GM19023 (cell line): Measurements from ENCODE around the gene KICS2.

Experiments used
- ATAC-seq: cut with Tn5 transposase; IDR thresholded peaks from one replicate; pipeline ENCODE4 v1.9.1; 2021; ENCODE audit warnings: mild to moderate bottlenecking, moderate library complexity; ENCODE audit not compliant: unreplicated experiment

Gene KICS2

DNA sequence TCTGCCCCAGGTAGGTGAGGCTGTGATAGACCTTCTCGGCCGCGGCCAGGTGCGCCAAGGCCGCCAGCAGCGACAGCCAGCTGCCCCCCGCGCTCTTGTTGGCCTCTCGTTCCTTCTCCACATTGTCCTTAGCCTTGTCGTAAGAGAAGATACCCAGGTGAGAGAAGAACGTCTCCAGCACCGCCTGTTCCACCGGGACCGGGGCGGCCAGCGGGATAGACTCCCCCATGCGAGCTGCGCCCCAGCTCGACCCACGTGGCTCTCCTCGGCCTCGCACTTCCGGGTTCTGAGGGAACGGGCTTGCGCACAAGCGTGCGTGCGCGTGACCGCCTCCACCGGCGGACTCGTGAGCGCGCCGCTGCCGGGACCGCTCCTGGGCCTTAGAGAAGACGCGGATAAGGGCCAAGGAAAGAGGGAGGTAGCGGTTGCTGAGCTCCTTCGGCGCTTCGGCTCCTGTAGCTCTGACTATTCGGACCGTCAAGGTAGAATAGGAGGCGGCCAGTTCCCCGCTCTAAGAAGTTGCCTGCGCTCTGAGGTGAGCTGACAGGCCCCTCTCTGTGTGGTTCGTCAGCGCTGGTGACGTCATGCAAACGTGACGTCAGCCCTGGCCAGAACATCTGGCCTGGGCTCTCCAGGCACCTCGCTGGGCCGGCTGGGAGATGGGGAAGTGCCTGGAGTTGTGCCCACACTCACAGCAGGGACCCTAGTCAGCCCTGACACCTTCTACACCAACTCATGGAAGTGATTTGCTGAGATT lies at the start of gene KICS2:
Gene KICS2 (minus strand): TSS at position 288 of the 757 bp plus-strand sequence. CDS start 59 bp downstream, at position 229.
- peak; percentile 97 for ATAC-seq

DNA sequence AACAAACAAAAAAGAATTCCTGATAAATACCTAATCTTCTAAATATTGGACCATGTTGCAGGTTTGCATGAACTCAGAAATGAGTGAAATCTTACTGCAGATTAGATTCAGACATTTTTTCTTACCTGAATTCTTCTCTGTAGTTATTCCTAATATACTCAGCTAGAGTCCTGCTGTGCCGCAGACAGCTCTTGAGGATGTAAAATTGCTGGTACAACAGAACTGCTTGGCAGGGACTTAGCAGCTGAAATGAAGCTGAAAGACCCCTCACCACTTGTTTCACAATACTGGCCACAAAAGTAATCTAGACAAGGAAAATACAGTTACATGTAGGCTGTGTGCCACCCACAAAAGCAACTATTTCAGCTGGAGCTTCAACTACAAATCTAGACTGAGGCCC lies 48.3 kb upstream of the KICS2 start:
- no peak for ATAC-seq

DNA sequence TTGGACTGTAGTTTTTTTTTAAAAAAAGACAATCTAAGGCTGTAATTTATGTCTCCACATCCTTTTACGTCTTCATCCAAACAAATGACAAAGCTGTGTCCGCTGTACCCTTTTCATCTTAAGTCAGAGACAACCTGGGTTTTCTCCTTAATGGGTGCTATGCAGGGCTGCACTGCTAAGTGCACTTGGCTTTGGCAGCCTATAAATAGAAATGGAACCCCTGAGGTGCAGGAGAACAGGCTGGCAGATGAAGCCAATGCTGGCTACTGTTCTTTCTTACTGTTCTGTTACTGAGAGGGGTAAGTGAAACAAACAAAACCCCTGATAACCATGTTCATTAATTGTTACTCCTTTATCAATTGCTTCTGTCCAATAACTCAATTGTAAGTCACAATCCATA lies 47.1 kb upstream of the KICS2 start:
- ATAC-seq = no peak

DNA sequence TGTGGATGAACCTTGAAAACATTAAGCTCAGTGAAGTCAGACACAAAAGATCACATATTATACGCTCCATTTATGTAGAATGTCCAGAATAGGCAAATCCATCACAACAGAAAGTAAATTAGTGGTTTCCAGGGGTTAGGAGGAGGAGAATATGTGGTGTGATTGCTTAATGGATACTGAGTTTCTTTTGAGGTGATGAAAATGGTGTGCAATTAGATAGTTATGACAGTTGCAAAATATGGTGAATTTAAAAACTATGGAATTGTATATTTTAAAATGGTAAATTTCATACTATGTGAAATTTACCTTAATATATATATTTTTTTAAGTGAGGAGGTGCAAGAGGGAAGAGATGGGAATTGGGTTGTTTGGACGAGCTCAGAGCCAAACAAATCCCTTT lies 46.3 kb upstream of the KICS2 start:
- ATAC-seq = no peak

DNA sequence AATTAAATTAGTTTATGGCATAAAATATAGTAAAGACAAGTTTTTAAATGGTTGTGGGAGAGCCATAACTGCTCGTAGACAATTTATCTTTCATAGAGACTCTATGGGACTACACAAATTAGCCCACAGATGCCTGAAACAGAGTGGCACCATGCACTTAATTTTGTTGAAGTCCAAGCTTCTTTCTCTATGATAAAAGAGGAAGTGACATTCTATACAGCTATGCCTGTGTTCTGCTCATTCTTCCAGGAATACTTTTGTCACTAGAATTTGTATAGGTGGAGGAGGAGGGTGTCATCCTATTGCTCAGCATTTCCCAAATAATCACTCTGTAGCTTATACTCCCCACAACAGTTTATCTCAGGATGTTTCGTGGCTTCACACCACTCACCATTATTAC lies 43.7 kb upstream of the KICS2 start:
- ATAC-seq = no peak

DNA sequence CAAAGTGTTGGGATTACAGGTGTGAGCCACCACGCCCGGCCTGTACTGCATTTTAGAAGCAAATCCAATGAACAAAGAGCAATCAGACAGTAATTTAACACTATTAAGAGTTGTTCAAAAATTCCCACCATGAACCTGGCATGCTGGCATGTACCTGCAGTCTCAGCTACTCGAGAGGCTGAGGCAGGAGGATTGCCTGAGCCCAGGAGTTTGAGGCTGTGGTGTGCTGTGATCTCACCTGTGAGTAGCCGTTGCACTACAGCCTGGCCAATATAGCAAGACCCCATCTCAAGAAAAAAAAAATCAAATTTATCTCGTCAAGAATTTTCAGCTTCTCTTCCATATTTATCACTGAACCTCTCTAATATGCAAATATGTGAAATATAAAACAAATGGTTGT lies 39.7 kb upstream of the KICS2 start:
- ATAC-seq = no peak

DNA sequence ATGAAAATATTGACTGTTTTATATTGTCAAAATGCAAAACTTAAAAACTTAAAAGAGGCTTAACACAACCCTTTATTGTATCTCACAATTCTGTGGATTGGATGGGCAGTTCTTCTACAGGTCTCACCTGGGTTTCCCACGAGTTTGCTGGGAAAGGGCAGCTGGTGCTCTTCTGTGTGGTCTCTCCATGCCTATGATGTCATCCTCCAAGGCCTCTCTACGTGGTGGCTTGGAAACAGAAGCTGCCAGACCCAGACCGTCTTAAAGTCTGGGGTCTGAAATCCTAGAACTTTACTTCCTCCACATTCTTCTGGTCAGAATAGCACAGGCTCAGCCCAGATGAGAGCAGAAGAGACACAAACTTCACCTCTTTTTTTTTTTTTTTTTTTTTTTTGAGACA lies 36.5 kb upstream of the KICS2 start:
- no peak for ATAC-seq

DNA sequence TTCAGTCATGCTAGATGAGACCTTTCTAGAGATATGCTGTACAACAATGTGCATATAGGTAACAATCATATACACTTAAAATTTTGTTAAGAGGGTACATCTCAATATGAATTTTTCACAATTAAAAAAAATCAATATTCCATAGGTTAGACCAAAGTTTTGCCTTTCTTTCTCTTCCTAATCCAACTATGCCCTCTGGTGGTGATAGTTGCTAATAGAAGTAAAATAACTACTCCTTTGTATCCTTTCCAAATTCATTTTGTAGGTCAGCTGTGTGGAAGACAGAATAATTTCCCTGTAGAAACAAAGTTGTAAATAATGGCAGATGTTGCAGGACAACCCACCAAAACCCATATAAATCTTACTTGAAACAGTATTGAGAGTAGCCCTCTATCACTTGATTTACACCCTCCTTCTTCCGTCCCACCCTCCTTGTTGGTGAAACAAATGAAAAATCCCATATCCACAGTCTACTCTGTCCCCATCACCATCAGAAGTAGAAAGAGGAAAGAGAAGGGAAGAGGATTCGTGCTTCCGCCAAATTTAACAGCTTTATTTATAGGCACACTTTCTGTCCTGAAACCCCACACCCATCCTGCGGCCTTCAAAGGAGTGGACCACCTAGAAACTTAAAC lies 34.2 kb upstream of the KICS2 start:
- no peak for ATAC-seq

DNA sequence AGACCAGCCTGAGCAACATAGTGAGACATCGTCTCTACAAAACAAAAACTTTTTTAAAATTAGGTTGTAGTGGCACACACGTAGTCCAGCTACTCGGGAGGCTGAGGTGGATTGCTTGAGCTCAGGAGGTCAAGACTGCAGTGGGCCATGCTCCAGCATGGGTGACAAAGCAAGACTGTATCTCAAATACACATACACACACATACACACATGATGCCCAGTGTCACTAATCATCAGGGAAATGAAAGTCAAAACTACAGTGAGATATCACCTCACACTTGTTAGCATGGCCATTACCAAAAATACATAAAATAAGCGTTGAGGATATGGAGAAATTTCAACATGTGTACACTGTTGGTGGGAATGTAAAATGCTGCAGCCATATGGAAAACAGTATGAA lies 33.2 kb upstream of the KICS2 start:
- no peak for ATAC-seq

DNA sequence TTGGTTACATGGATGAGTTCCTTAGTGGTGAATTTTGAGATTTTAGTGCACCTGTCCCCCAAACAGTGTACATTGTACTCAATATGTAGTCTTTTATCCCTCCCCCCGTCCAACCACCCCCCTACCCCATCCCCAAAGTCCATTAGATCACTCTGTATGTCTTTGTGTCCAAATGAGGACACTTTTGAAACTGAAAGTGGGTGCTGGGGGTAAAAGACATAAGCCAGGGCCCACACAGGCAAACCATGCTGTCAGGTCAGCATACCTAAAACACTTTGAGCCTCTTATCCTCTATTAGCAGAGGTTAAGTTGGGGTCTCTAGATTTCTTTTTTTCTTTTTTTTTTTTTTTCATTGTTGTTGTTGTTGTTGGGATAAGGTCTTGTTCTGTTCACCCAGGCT lies 31.3 kb upstream of the KICS2 start:
- ATAC-seq = no peak

DNA sequence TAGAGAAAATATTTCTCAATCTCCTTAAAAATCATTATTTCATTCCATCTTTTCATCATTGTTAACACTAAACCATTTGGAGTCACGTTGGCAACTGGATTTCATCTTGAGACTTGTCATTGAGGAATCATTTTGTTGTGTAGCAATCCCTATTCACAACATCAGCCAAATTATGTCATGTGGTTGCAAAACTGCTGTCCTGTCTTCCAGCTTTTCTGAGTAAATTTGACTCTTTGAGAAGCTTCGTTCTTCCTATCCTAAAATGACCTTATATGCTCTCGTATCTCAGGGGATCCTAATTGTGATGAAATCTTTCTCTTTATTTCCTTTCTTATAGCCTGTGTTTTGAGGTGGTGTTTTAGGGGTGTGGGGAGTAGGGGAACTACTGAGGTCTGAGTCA lies 30.6 kb upstream of the KICS2 start:
- no peak for ATAC-seq

DNA sequence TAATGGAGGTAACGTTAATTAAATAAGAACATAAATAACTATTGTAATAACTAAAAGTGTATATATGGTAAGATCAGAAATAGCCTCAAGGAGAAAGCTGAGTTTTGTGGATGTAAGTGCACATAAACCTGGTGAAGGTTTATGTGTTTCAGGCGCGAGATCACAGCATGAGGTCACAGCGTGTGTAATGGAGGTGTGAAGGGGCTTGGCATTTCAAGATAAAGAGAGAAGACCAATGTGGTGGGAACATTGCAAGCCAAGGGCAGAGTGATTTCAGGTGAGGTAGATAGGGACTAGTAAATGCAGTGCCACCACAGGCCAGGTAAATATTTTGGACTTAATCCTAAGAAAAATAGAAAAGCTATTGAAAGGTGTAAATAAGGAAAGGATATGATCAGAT lies 21.7 kb upstream of the KICS2 start:
- ATAC-seq = no peak

DNA sequence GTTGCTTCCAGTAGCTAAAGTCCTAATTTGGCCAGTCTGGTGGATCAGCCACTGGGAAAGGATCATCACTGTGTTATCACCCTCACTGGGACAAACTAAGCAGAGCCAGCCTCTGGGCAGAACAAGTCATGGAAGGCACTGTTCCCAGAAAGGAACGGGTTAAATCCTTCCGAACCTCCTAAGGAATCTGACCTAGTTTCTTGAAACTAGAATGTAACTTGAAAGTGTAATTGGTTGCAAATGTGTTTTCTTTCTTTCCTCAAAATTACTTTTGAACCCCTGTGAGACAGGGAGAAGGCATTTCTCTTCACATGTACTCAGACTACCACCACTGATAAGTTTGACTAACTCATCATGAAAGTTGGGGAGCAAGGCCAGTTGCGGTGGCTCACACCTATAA lies 18.7 kb upstream of the KICS2 start:
- ATAC-seq = no peak

DNA sequence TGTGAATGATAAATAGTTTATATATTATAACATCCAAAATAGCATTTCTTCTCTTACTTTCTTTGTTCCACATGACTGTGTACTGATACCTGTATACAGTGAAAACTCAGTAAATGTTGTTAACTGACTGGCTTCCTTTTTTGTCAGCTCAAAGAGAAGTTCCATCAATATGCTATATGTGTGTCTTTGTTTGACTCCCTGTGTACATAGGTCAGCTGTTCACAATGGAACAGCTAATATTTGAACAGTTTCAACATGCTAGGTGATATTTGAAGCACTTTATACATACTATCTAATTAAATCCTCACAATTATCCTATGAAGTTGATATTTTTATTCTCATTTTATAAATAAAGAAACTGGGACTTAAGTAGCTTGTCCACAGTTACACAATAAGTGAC lies 15.3 kb upstream of the KICS2 start:
- ATAC-seq = no peak

DNA sequence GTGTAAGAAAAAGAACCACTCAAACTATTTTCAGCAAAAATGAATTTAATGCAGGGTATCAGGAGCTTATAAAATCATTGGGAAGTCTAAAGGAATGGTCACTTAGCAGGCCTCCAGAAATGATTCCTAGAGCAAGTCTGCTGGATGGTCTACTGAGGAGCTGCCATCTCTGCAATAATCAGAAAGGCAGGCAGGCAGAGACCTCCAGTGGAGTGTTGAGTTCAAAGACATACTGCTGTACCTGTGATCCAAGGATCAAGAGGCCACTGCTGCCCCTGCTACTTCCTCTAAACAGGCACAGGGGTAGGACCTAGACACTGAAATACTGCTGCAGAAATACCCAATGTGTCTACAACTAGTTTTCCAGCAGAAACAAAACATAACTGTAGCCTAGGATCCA lies 14.5 kb upstream of the KICS2 start:
- no peak for ATAC-seq

DNA sequence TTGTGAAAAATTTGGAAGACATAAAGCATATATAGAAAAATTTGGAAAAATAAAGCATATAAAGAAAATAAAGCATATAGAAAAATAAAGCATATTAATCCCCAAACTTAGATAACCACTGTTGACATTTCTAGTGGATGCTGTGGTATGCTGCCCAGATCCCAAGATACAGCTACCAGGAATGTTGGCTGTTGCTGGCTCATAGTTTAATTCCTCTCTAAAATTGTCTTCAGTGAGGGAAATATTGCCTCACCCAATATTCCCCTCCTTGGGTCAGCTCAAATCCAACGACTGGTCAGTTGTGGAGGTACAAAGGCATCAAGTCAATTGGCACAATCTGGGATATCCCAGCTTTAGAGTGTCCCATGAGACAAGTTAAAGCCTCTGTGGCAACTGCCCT lies 10.1 kb upstream of the KICS2 start:
- no peak for ATAC-seq

DNA sequence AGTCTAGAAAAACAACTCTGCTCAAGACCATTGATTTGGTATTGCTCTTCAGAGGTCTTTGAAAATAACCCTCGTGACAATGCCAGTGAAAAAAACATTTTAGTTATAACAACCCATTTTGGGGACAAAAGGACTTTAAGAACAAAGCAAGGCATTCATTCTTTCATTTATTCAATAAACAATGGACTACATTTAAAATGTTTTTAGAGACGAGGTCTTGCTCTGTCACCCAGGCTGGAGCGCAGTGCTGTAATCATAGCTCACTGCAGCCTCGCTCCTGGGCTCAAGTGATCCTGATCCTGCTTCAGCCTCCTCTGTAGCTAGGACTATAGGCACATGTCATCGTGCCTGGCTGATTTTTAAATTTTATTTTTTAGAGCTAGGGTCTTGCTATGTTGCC lies 7.7 kb upstream of the KICS2 start:
- no peak for ATAC-seq

DNA sequence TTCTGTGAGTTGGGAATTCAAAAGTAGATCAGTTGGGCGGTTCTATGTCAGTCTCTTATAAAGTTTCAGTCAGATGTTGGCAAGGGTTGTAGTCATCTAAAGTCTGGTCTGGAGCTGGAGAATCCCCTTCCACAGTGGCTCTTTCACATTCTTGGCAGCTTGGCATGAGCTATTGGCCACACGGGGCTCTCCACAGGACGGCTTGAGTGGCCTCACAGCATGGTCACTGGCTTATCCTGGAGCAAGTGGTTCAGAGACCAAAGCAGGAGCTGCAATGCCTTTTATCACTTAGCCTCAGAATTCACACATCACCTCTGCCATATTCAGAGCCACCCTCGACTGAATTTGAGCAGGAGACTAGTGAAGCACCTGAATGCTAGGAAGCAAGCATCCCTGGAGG lies 7.1 kb upstream of the KICS2 start:
- no peak for ATAC-seq

DNA sequence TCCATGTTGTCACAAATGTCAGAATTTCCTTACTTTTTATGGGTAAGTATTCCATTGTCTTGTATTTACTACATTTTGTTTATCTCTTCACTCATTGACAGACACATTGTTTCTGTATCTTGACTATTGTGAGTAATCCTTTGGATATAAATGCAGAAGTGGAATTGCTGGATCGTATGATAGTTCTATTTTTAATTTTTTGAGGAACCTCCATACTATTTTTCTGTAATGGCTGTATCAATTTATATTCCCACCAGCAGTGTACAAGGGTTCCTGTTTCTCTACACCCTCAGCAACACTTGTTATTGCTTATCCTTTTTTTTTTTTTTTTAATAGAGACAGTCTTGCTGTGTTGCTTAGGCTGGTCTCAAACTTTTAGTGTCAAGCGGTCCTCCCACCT lies 3.5 kb upstream of the KICS2 start:
- ATAC-seq = no peak

DNA sequence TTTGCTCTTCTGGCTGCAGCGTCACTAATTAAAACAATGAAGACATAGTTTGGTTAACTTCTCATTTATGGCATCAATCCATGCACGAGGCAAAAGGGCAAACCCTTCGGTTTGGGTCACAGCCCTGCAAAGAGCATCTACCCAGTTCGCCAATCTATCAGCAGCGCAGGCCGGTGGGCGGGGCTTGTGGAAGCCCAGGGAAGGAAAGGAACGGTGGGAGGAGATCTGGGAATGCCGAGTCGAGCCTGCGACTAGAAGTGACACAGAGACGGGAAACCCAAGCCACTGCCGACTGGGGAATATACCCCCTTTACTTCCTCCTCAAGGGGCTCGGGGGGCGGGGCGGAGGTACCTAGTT lies 466 bp downstream of the KICS2 start:
- peak; percentile 32 for ATAC-seq

DNA sequence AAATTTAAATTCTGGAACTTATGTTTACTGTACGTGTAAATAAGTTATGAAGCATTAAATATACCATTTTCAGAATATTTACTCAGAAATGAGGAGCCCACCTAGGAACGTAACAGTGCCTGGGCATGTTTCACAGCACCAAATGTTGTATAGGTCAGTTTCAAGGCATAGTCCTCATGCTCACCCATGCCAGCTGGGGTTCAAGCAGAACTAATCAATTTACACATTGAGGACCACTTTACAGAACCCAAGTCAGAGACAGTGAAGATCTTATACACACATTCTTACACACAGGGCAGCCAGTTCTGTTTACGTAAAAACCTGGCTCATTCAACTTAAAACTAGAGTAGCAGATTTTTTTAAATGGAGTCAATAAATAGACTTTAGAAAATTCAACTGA lies 2.0 kb downstream of the KICS2 start:
- no peak for ATAC-seq

DNA sequence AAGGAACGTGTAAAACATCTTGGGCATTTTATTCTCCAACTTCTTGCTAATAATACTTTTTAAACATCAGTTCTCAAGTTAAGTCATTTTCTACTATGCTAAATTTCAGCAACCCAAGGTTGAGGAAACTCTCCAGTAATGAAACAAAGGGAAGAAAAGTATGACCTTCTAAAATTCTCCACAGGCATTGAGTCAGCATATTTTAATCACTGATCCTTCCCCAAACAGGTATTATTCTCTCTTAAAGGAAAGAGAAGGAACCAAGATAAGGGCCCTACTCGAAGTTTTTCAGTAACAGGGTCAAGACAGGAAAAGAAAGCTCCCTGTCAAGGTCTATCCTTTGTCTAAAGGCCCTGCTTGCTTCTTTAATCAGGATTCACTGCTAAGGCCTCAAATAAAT lies 3.0 kb downstream of the KICS2 start:
- ATAC-seq = no peak

DNA sequence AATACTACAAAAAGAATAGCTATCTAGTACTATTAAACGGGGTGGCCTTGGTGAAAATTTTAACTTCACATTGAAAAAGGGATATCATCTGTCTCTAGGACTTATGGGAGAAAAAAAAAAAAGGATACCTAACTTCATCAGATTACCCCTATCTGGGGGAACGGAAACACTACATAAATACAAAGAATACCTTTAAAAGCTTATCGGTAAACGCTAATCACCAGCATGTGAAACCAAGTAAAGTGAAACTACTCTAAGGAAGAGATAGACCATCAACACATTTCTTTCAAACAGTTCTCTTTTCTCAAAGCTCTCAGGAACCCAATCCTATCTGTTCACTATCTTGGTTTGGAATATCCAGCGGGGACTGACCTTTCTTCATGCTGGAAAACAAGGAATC lies 3.5 kb downstream of the KICS2 start:
- no peak for ATAC-seq
